NB4 (cell line): ENCODE results near the gene ARL5B.

Source experiments
- CTCF ChIP-seq: IDR thresholded peaks from one replicate; pipeline ENCODE4 v1.5.1; 2012; ENCODE audit warnings: low read depth, low read length
- MAX ChIP-seq: IDR thresholded peaks from 2 replicates; pipeline ENCODE4 v1.6.1; 2011; ENCODE audit warnings: low read depth, low read length
- MYC ChIP-seq: IDR thresholded peaks from 2 replicates; pipeline ENCODE4 v1.6.1; 2011; ENCODE audit warnings: low read depth, low read length
- POLR2A ChIP-seq: IDR thresholded peaks from 2 replicates; pipeline ENCODE4 v1.6.1; 2011; ENCODE audit warnings: mild to moderate bottlenecking; ENCODE audit not compliant: insufficient read length; ENCODE audit errors: extremely low read depth

GRCh38 chr10:18635995-18636394 lies 23.2 kb upstream of the ARL5B start:
- TF ChIP-seq POLR2A (no peak), CTCF (no peak), MAX (no peak), MYC (no peak)
